ENCODE data around the gene SAMD4B.

DNA sequence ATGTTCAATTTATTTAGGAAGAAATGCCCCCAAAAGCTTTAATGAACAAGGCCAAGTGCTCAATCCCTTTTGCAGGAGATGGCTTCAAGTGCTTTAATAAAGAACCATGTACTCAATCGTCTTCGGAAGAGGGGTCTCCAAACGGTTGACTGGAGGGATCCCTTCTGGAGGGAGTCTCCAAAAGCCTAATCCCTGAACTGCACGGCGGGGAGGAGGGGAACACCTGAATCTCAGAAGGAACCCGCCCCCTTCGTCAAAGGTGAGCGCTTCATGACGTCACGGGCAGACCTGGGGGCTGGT, 48.2 kb downstream of the SAMD4B start:
- TF ChIP-seq, protein P1, sequence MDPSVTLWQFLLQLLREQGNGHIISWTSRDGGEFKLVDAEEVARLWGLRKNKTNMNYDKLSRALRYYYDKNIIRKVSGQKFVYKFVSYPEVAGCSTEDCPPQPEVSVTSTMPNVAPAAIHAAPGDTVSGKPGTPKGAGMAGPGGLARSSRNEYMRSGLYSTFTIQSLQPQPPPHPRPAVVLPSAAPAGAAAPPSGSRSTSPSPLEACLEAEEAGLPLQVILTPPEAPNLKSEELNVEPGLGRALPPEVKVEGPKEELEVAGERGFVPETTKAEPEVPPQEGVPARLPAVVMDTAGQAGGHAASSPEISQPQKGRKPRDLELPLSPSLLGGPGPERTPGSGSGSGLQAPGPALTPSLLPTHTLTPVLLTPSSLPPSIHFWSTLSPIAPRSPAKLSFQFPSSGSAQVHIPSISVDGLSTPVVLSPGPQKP (IDR thresholded peaks at IDR 0.05; ENCODE audit: low read depth, low read length) = no peak
- TF ChIP-seq CTCF (IDR thresholded peaks at IDR 0.05 in 2 of 3, conservative IDR thresholded peaks at IDR 0.05 in 1 of 3; ENCODE audit: control insufficient read depth in 2 of 3, extremely low read depth in 1 of 3, insufficient read depth in 1 of 3, low read depth in 3 of 3, low read length in 3 of 3) (no peak), BCLAF1 (IDR thresholded peaks at IDR 0.05) (no peak), NRF1 (conservative IDR thresholded peaks at IDR 0.05; ENCODE audit: low read depth, low read length) (no peak), CREB1 (IDR thresholded peaks at IDR 0.05; ENCODE audit: low read depth) (peak; percentile 97), RAD21 (IDR thresholded peaks at IDR 0.05; ENCODE audit: insufficient read depth, low read depth, low read length) (no peak), POU2F2 (IDR thresholded peaks at IDR 0.05; ENCODE audit: borderline replicate concordance, low read depth, low read length) (no peak), CBFB (IDR thresholded peaks at IDR 0.05; ENCODE audit: low read depth) (no peak), ESRRA (IDR thresholded peaks at IDR 0.05; ENCODE audit: low read length) (no peak), RCOR1 (conservative IDR thresholded peaks at IDR 0.05; ENCODE audit: low read depth, low read length) (no peak), EZH2 (IDR thresholded peaks at IDR 0.05; ENCODE audit: borderline replicate concordance, control insufficient read depth, low read depth, low read length) (no peak), PKNOX1 (IDR thresholded peaks at IDR 0.05) (no peak)
- TF ChIP-seq, protein P2, sequence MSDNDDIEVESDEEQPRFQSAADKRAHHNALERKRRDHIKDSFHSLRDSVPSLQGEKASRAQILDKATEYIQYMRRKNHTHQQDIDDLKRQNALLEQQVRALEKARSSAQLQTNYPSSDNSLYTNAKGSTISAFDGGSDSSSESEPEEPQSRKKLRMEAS (IDR thresholded peaks at IDR 0.05; ENCODE audit: low read depth, low read length) = no peak
- TF ChIP-seq, protein P3, sequence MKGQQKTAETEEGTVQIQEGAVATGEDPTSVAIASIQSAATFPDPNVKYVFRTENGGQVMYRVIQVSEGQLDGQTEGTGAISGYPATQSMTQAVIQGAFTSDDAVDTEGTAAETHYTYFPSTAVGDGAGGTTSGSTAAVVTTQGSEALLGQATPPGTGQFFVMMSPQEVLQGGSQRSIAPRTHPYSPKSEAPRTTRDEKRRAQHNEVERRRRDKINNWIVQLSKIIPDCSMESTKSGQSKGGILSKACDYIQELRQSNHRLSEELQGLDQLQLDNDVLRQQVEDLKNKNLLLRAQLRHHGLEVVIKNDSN (IDR thresholded peaks at IDR 0.05; ENCODE audit: borderline replicate concordance, extremely low read length, insufficient read depth, low read depth, low read length) = no peak
